ENCODE measurements around the gene CBY2.

CBY2 gene

DNA sequence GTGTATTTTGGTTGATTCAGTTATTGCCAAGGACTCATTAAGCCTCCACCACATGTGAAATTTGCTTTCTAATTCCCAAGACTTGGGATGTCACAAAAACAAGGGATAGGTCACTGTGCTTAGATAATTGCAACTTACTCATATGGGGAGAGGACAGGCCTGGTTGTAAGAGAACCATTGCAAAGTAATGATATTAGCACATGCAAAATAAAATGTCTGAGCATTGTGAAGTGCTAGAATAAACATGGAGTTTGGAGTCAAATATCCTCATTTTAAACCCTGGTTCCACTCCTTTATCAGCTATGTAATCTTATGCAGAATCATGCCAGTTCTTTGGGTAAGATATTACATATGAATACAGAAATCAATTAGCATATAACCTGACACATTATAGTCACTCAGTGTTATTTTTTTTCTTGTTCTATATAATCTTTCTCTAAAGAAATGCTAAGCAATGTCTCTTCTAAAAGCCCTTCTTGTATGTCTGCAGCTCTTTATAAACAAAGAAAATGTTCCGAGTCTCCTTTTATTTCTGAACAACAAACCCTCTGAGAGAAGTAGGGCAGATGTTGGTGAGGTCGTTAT lies 5.5 kb downstream of the CBY2 start:
- H3K9me3 Mint-ChIP-seq = no peaks in the 10 kb centered on the region
- DNase-seq (ENCODE audit: low spot score in 2 of 2) (no peak), ATAC-seq (replicated peaks; ENCODE audit: extremely low read depth, poor library complexity, severe bottlenecking) (no peak)
- no peaks in the 10 kb centered on the region for H3K27me3 Mint-ChIP-seq
- H3K4me1 Mint-ChIP-seq = no peaks in the 10 kb centered on the region
- no peak overlapping the region for H3K4me3 Mint-ChIP-seq
- H3K36me3 Mint-ChIP-seq (ENCODE audit: insufficient read depth) = no peaks in the 10 kb centered on the region
- no peak overlapping the region for H3K27ac Mint-ChIP-seq (ENCODE audit: low read depth)

DNA sequence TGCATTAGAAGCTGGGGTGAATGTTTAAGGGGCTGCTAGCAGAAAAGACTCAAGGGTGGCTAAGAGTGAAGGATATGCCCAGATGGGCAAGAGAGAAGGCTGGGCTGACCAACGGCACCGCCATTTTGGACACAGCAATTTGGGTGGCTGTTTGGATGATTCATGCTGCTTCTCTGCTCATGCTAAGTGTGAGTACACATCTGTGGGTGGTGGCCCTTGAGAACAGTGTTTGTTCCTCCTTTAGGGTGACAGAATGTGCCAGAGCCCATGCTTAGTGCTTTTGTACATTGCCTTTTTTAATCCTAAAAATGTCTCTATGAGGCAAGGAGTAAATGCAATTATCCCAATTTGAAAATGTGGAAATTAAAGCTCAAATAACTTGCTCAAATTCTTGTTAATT lies 9.8 kb downstream of the CBY2 start:
- H3K27ac Mint-ChIP-seq (ENCODE audit: low read depth) = no peak overlapping the region
- no peak overlapping the region for H3K4me3 Mint-ChIP-seq
- no peak for DNase-seq (ENCODE audit: low spot score in 2 of 2)
- no peaks in the 10 kb centered on the region for H3K9me3 Mint-ChIP-seq
- no peaks in the 10 kb centered on the region for H3K27me3 Mint-ChIP-seq
- ATAC-seq (replicated peaks; ENCODE audit: extremely low read depth, poor library complexity, severe bottlenecking) = no peak
- H3K36me3 Mint-ChIP-seq (ENCODE audit: insufficient read depth) = no peaks in the 10 kb centered on the region
- no peaks in the 10 kb centered on the region for H3K4me1 Mint-ChIP-seq

GRCh38 chr13:45713106-45713690 lies 11.1 kb downstream of the CBY2 start:
- ATAC-seq (replicated peaks; ENCODE audit: extremely low read depth, poor library complexity, severe bottlenecking) = no peak
- no peak overlapping the region for H3K27ac Mint-ChIP-seq (ENCODE audit: low read depth)
- H3K36me3 Mint-ChIP-seq (ENCODE audit: insufficient read depth) = no peaks in the 10 kb centered on the region
- DNase-seq (ENCODE audit: low spot score in 2 of 2) = no peak
- no peaks in the 10 kb centered on the region for H3K9me3 Mint-ChIP-seq
- no peaks in the 10 kb centered on the region for H3K4me1 Mint-ChIP-seq
- H3K27me3 Mint-ChIP-seq = peaks cover 6% of the 10 kb centered on the region
- no peak overlapping the region for H3K4me3 Mint-ChIP-seq

GRCh38 chr13:45713721-45714120 lies 11.6 kb downstream of the CBY2 start:
- Mint-ChIP-seq H3K36me3 (ENCODE audit: insufficient read depth) (no peaks in the 10 kb centered on the region), H3K27me3 (peaks cover 12% of the 10 kb centered on the region), H3K9me3 (no peaks in the 10 kb centered on the region), H3K27ac (ENCODE audit: low read depth) (no peak overlapping the region), H3K4me1 (no peaks in the 10 kb centered on the region), H3K4me3 (no peak overlapping the region)
- no peak for ATAC-seq (replicated peaks; ENCODE audit: extremely low read depth, poor library complexity, severe bottlenecking)
- DNase-seq (ENCODE audit: low spot score in 2 of 2) = no peak

- DNase-seq (ENCODE audit: low spot score in 2 of 2) = no peak
- Mint-ChIP-seq H3K36me3 (ENCODE audit: insufficient read depth) (no peaks in the 10 kb centered on the region), H3K4me3 (no peak overlapping the region), H3K27ac (ENCODE audit: low read depth) (no peak overlapping the region), H3K27me3 (peaks cover 16% of the 10 kb centered on the region), H3K4me1 (no peaks in the 10 kb centered on the region), H3K9me3 (no peaks in the 10 kb centered on the region)
- no peak for ATAC-seq (replicated peaks; ENCODE audit: extremely low read depth, poor library complexity, severe bottlenecking)
Observed at GRCh38 chr13:45714170-45714569, 12.1 kb downstream of the CBY2 start.

GRCh38 chr13:45715351-45715750 lies 13.2 kb downstream of the CBY2 start:
- H3K9me3 Mint-ChIP-seq = no peaks in the 10 kb centered on the region
- H3K4me1 Mint-ChIP-seq = no peaks in the 10 kb centered on the region
- DNase-seq (ENCODE audit: low spot score in 2 of 2) = no peak
- no peak for ATAC-seq (replicated peaks; ENCODE audit: extremely low read depth, poor library complexity, severe bottlenecking)
- H3K27me3 Mint-ChIP-seq = peaks cover 23% of the 10 kb centered on the region
- H3K27ac Mint-ChIP-seq (ENCODE audit: low read depth) = peak overlapping the region; percentile 25
- H3K4me3 Mint-ChIP-seq = no peak overlapping the region
- H3K36me3 Mint-ChIP-seq (ENCODE audit: insufficient read depth) = no peaks in the 10 kb centered on the region

- Mint-ChIP-seq H3K27ac (ENCODE audit: low read depth) (no peak overlapping the region), H3K36me3 (ENCODE audit: insufficient read depth) (no peaks in the 10 kb centered on the region), H3K4me3 (no peak overlapping the region), H3K27me3 (peaks cover 23% of the 10 kb centered on the region), H3K4me1 (no peaks in the 10 kb centered on the region), H3K9me3 (no peaks in the 10 kb centered on the region)
- DNase-seq (ENCODE audit: low spot score in 2 of 2) (no peak), ATAC-seq (replicated peaks; ENCODE audit: extremely low read depth, poor library complexity, severe bottlenecking) (no peak)
Observed at GRCh38 chr13:45717349-45717748, 15.2 kb downstream of the CBY2 start.

DNA sequence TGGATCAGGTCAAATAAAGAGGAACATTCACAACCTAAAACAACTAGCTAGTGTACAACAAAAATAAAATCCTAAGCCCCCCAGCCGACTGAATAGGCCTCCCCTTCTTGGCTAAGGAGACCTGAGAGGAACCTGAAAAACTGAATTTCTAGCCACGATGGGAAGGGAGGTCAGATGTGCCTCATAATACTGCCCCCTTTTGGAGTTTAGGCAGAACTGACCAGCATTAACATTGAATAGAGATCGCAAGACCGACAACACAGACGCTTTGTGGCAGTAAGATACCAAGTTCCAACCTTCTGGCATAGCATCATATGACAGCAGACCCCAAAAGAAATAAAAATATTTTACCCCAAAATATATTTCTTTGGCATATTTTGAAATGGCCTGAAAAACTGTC lies 15.9 kb downstream of the CBY2 start:
- no peaks in the 10 kb centered on the region for H3K4me1 Mint-ChIP-seq
- no peak for ATAC-seq (replicated peaks; ENCODE audit: extremely low read depth, poor library complexity, severe bottlenecking)
- DNase-seq (ENCODE audit: low spot score in 2 of 2) = no peak
- H3K36me3 Mint-ChIP-seq (ENCODE audit: insufficient read depth) = no peaks in the 10 kb centered on the region
- H3K27me3 Mint-ChIP-seq = peaks cover 23% of the 10 kb centered on the region
- H3K4me3 Mint-ChIP-seq = no peak overlapping the region
- no peak overlapping the region for H3K27ac Mint-ChIP-seq (ENCODE audit: low read depth)
- no peaks in the 10 kb centered on the region for H3K9me3 Mint-ChIP-seq

GRCh38 chr13:45718992-45719391 lies 16.9 kb downstream of the CBY2 start:
- ATAC-seq (replicated peaks; ENCODE audit: extremely low read depth, poor library complexity, severe bottlenecking) (no peak), DNase-seq (ENCODE audit: low spot score in 2 of 2) (no peak)
- Mint-ChIP-seq H3K36me3 (ENCODE audit: insufficient read depth) (no peaks in the 10 kb centered on the region), H3K4me1 (no peaks in the 10 kb centered on the region), H3K4me3 (no peak overlapping the region), H3K27ac (ENCODE audit: low read depth) (no peak overlapping the region), H3K27me3 (peaks cover 23% of the 10 kb centered on the region), H3K9me3 (no peaks in the 10 kb centered on the region)

DNA sequence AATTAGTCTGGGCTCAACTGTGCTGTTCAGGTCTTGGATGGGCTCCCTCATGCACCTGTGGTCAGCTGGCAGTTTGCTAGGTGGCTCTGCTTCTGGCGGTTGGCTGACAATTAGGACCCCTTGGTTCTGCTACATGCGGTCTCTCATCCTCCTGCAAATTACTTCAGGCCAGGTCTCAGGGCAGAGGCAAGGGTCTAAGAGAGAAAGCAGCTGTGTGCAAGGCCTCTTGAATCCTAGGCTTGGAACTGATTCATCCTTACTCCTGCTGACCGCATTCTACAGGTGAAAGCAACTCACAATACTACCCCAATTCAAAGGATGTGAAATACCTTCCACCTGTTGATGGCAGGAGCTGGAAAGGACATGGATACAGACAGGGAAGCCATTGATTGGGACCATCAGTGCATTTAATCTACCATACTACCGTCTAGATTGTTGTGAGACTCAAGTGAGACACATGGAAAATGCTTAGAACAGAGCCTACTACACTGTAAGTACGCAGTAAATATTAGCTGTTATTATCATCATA lies 19.1 kb downstream of the CBY2 start:
- DNase-seq (ENCODE audit: low spot score in 2 of 2) (no peak), ATAC-seq (replicated peaks; ENCODE audit: extremely low read depth, poor library complexity, severe bottlenecking) (no peak)
- Mint-ChIP-seq H3K27ac (ENCODE audit: low read depth) (no peak overlapping the region), H3K4me3 (no peak overlapping the region), H3K36me3 (ENCODE audit: insufficient read depth) (no peaks in the 10 kb centered on the region), H3K4me1 (no peaks in the 10 kb centered on the region), H3K27me3 (peaks cover 23% of the 10 kb centered on the region), H3K9me3 (no peaks in the 10 kb centered on the region)

- no peaks in the 10 kb centered on the region for H3K4me1 Mint-ChIP-seq
- ATAC-seq (replicated peaks; ENCODE audit: extremely low read depth, poor library complexity, severe bottlenecking) = no peak
- H3K27ac Mint-ChIP-seq (ENCODE audit: low read depth) = no peak overlapping the region
- no peaks in the 10 kb centered on the region for H3K36me3 Mint-ChIP-seq (ENCODE audit: insufficient read depth)
- no peak overlapping the region for H3K4me3 Mint-ChIP-seq
- H3K27me3 Mint-ChIP-seq = peaks cover 20% of the 10 kb centered on the region
- no peak for DNase-seq (ENCODE audit: low spot score in 2 of 2)
- no peaks in the 10 kb centered on the region for H3K9me3 Mint-ChIP-seq
Observed at GRCh38 chr13:45723798-45724197, 21.7 kb downstream of the CBY2 start.

- no peak for DNase-seq (ENCODE audit: low spot score in 2 of 2)
- H3K9me3 Mint-ChIP-seq = no peaks in the 10 kb centered on the region
- ATAC-seq (replicated peaks; ENCODE audit: extremely low read depth, poor library complexity, severe bottlenecking) = no peak
- H3K36me3 Mint-ChIP-seq (ENCODE audit: insufficient read depth) = no peaks in the 10 kb centered on the region
- H3K4me3 Mint-ChIP-seq = no peak overlapping the region
- peaks cover 10% of the 10 kb centered on the region for H3K27me3 Mint-ChIP-seq
- H3K4me1 Mint-ChIP-seq = no peaks in the 10 kb centered on the region
- H3K27ac Mint-ChIP-seq (ENCODE audit: low read depth) = no peak overlapping the region
Observed at GRCh38 chr13:45728759-45729158, 26.6 kb downstream of the CBY2 start.

GRCh38 chr13:45731455-45731854 lies 29.3 kb downstream of the CBY2 start:
- Mint-ChIP-seq H3K27me3 (peaks cover 26% of the 10 kb centered on the region), H3K27ac (ENCODE audit: low read depth) (no peak overlapping the region), H3K4me3 (no peak overlapping the region), H3K4me1 (no peaks in the 10 kb centered on the region), H3K36me3 (ENCODE audit: insufficient read depth) (no peaks in the 10 kb centered on the region), H3K9me3 (no peaks in the 10 kb centered on the region)
- DNase-seq (ENCODE audit: low spot score in 2 of 2) (no peak), ATAC-seq (replicated peaks; ENCODE audit: extremely low read depth, poor library complexity, severe bottlenecking) (no peak)

All from central memory CD8-positive, alpha-beta T cell (primary cell).